ENCODE results near the gene DCP1B. TPM values are rescaled to one million over a fixed set of nuclear protein-coding genes. Genes with fewer than 3 reads are reported as not detected.

Gene DCP1B
- total and polyA plus RNA-seq, 7 experiments from 2014 or later, result 8.1 to 30.5 (median 19.3) TPM

DNA sequence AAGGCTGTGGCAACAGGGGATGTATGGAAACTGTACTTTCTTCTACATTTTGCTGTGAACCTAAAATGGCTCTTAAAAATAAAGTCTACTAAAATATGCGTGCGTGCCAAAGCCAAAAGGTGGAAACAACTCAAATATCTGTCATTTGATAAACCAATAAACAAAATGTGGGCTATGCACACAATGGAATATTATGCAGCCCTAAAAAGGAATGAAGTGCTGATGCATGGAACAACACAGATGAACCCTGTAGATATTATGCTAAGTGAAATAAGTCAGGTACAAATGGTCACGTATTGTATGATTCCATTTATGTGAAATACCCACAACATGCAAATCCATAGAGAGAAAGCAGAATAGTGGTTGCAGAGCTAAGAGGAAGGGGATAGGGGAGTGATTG, 93.8 kb downstream of the DCP1B start:
- ATAC-seq, result no peak
- intact Hi-C loops (cut with micrococcal nuclease), result no loop called here
- Histone ChIP-seq H3K4me3 (ENCODE audit: low read length) (no peak overlapping the region), H3K36me3 (ENCODE audit: control insufficient read depth in 2 of 3, insufficient read depth in 3 of 3, low read length in 3 of 3) (no peaks in the 10 kb centered on the region), H3K27ac (ENCODE audit: low read depth, low read length) (no peak overlapping the region), H3K4me1 (ENCODE audit: control insufficient read depth in 2 of 2, insufficient read depth in 2 of 2, low read length in 2 of 2) (peaks cover 2 to 7% of the 10 kb centered on the region in 2 donors), H3K27me3 (ENCODE audit: control insufficient read depth in 2 of 2, insufficient read depth in 2 of 2, low read length in 2 of 2) (no peaks in the 10 kb centered on the region), H3K9me3 (ENCODE audit: control insufficient read depth in 2 of 3, low read length in 3 of 3) (no peaks in the 10 kb centered on the region)
- Mint-ChIP-seq H3K9me3 (peaks cover 4 to 24% (median 17%) of the 10 kb centered on the region in 11 donors), H3K36me3 (peaks cover 0 to 8% (median 3%) of the 10 kb centered on the region in 5 donors), H3K4me1 (peaks cover 8 to 20% (median 15%) of the 10 kb centered on the region in 7 donors), H3K4me3 (no peak overlapping the region), H3K27ac (peak overlapping the region in 1 of 9 donors; percentile 63), H3K27me3 (peaks cover 10 to 20% (median 16%) of the 10 kb centered on the region in 5 donors)
- ChIA-PET CTCF (no interaction called here), POLR2A (no interaction called here)
- no peak for DNase-seq

DNA sequence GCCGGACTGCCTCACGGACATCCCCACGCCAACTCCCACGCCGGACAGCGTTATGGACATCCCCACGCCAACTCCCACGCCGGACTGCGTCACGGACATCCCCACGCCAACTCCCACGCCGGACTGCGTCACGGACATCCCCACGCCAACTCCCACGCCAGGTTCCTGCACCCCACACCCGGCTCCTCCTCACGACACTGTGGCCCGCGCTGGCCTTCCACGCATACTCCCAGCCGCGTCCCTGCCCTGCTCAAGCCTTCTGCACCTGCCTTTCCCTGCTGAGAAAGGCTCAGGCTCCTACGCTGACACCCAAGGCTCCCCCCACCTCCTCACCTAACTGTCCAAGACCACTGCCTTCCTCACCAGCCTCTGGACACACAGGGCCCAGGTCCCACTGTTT, 95.5 kb downstream of the DCP1B start:
- Mint-ChIP-seq H3K4me3 (peak overlapping the region in 5 of 10 donors; percentile 27 to 69 (median 50)), H3K36me3 (peaks cover 0 to 8% (median 4%) of the 10 kb centered on the region in 5 donors), H3K9me3 (peaks cover 4 to 39% (median 27%) of the 10 kb centered on the region in 11 donors), H3K27ac (no peak overlapping the region), H3K4me1 (peaks cover 3 to 13% (median 5%) of the 10 kb centered on the region in 7 donors), H3K27me3 (peaks cover 10 to 24% (median 16%) of the 10 kb centered on the region in 5 donors)
- Histone ChIP-seq H3K9me3 (ENCODE audit: control insufficient read depth in 2 of 3, low read length in 3 of 3) (peaks cover 0 to 3% (median 0%) of the 10 kb centered on the region in 3 experiments), H3K4me3 (ENCODE audit: low read length) (no peak overlapping the region), H3K27me3 (ENCODE audit: control insufficient read depth in 2 of 2, insufficient read depth in 2 of 2, low read length in 2 of 2) (no peaks in the 10 kb centered on the region), H3K4me1 (ENCODE audit: control insufficient read depth in 2 of 2, insufficient read depth in 2 of 2, low read length in 2 of 2) (no peaks in the 10 kb centered on the region), H3K27ac (ENCODE audit: low read depth, low read length) (no peak overlapping the region), H3K36me3 (ENCODE audit: control insufficient read depth in 2 of 3, insufficient read depth in 3 of 3, low read length in 3 of 3) (no peaks in the 10 kb centered on the region)
- CTCF ChIA-PET, result no interaction called here
- POLR2A ChIA-PET, result no interaction called here
- intact Hi-C loops (cut with micrococcal nuclease), result no loop called here
- ATAC-seq (no peak), DNase-seq (no peak)

DNA sequence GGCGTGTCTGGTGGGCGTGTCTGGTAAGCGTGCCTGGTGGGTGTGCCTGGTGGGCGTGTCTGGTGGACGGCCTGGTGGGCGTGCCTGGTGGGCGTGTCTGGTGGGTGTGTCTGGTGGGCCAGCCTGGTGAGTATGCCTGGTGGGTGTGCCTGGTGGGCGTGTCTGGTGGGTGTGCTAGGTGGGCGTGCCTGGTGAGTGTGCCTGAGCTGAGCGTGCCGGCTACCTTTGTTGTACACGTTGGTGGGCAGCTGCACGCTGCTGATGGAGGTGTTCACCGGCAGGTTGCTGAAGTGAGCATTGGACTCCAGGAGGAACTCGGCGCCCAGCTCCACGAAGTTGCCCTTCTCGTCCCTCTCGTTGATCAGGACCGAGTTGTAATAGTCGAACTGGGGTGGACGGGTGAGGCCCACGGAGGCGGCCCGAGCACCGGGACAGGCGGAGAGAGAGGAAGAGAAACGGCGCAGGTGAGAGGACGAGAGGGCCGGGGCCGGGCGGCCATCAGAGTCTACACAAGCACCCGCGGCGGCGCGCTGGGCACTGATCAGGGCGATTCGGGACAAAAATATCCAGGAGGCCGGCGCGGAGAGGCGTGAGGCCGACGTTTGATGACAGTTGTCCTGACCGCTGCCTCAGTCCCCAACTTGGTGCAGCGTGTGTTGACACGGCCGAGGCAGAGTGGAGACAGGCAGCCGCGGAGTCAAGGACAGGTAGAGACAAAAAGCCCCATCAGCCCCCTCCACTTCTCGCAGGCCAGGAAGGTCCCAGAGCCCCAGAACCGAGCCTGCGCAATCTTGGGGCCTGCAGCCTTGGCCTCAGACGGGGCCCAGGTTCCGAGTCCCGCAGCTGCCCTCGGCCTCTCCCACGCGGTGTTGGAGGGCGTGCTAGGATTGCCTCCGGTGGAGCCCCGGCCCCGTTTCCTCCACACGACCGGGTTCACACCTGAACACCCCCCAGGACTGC, 96.3 kb downstream of the DCP1B start:
- CTCF ChIA-PET, result no interaction called here
- H3K27ac Mint-ChIP-seq, result no peak overlapping the region

DNA sequence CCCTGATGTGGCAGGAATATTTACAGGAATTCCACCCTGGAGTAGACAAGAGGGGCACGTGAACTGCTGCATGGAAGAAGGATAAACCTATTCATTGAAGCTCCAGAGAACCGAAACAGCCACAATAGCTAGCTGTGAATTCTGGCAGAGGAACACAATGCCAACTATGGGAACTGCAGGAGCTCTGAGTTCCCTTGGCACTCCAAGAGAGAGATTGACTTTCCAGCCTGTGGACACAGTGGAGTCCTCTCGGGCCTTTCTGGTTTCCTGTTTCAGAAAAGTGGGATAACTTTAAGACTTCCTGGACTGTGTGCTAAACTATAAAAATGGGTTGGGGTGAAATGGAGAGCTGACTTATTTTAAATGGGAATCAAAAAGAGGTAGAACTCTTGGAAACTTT, 97.7 kb downstream of the DCP1B start:
- no peak overlapping the region for H3K4me3 ChIP-seq (ENCODE audit: low read length)
- no peaks in the 10 kb centered on the region for H3K27me3 ChIP-seq (ENCODE audit: control insufficient read depth in 2 of 2, insufficient read depth in 2 of 2, low read length in 2 of 2)
- intact Hi-C loops (cut with micrococcal nuclease), result no loop called here
- ChIA-PET POLR2A (no interaction called here), CTCF (no interaction called here)
- peaks cover 19 to 38% (median 29%) of the 10 kb centered on the region in 5 donors for H3K27me3 Mint-ChIP-seq
- peaks cover 3 to 13% (median 5%) of the 10 kb centered on the region in 7 donors for H3K4me1 Mint-ChIP-seq
- H3K9me3 ChIP-seq (ENCODE audit: control insufficient read depth in 2 of 3, low read length in 3 of 3), result peaks cover 0 to 8% (median 0%) of the 10 kb centered on the region in 3 experiments
- peak overlapping the region in 1 of 10 donors; percentile 19 for H3K4me3 Mint-ChIP-seq
- no peak for DNase-seq
- no peaks in the 10 kb centered on the region for H3K36me3 ChIP-seq (ENCODE audit: control insufficient read depth in 2 of 3, insufficient read depth in 3 of 3, low read length in 3 of 3)
- H3K27ac ChIP-seq (ENCODE audit: low read depth, low read length), result no peak overlapping the region
- H3K9me3 Mint-ChIP-seq, result peaks cover 11 to 61% (median 39%) of the 10 kb centered on the region in 11 donors
- no peak for ATAC-seq
- H3K4me1 ChIP-seq (ENCODE audit: control insufficient read depth in 2 of 2, insufficient read depth in 2 of 2, low read length in 2 of 2), result no peaks in the 10 kb centered on the region
- H3K27ac Mint-ChIP-seq, result no peak overlapping the region
- peaks cover 0 to 14% (median 4%) of the 10 kb centered on the region in 5 donors for H3K36me3 Mint-ChIP-seq

More for the DNA sequence above, 96.3 kb downstream of the DCP1B start:
- Mint-ChIP-seq H3K27me3 (peaks cover 13 to 31% (median 18%) of the 10 kb centered on the region in 5 donors), H3K9me3 (peaks cover 7 to 47% (median 33%) of the 10 kb centered on the region in 11 donors), H3K4me1 (peaks cover 3 to 13% (median 5%) of the 10 kb centered on the region in 7 donors), H3K36me3 (peaks cover 0 to 11% (median 4%) of the 10 kb centered on the region in 5 donors), H3K4me3 (peak overlapping the region; percentile 37 to 80 (median 72))
- ATAC-seq, result peak; percentile 55
- no peaks in the 10 kb centered on the region for H3K36me3 ChIP-seq (ENCODE audit: control insufficient read depth in 2 of 3, insufficient read depth in 3 of 3, low read length in 3 of 3)
- intact Hi-C loops (cut with micrococcal nuclease), result no loop called here
- peak in 6 of 9 donors; percentile 5 to 34 (median 14) for DNase-seq
- POLR2A ChIA-PET, result interaction anchor here (0.6 kb wide), 1 partner anchor 31 kb away, joined by 4 read pairs; no protein-coding TSS in a partner anchor
- peaks cover 0 to 8% (median 0%) of the 10 kb centered on the region in 3 experiments for H3K9me3 ChIP-seq (ENCODE audit: control insufficient read depth in 2 of 3, low read length in 3 of 3)
- H3K4me1 ChIP-seq (ENCODE audit: control insufficient read depth in 2 of 2, insufficient read depth in 2 of 2, low read length in 2 of 2), result no peaks in the 10 kb centered on the region
- H3K27me3 ChIP-seq (ENCODE audit: control insufficient read depth in 2 of 2, insufficient read depth in 2 of 2, low read length in 2 of 2), result no peaks in the 10 kb centered on the region
- H3K4me3 ChIP-seq (ENCODE audit: low read length), result no peak overlapping the region
- no peak overlapping the region for H3K27ac ChIP-seq (ENCODE audit: low read depth, low read length)

DNA sequence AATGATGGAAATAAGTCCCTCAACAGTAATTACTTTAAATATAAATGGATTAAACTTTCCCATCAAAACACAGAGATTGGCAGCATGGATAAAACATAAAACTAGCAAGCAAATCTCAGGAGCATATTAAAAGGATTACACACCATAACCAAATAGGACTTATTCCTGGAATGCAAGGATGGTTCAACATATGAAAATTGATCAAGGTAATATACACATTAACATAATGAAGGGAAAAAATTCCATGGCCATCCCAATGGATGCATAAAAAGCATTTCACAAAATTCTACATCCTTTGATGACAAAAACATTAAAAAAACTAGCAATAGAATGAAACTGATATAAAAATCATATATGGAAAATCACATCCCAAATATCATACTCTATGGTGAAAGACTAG, 99.4 kb downstream of the DCP1B start:
- intact Hi-C loops (cut with micrococcal nuclease), result no loop called here
- peaks cover 0 to 8% (median 0%) of the 10 kb centered on the region in 3 experiments for H3K9me3 ChIP-seq (ENCODE audit: control insufficient read depth in 2 of 3, low read length in 3 of 3)
- no peak overlapping the region for H3K4me3 ChIP-seq (ENCODE audit: low read length)
- no peak for DNase-seq
- H3K36me3 ChIP-seq (ENCODE audit: control insufficient read depth in 2 of 3, insufficient read depth in 3 of 3, low read length in 3 of 3), result no peaks in the 10 kb centered on the region
- no peaks in the 10 kb centered on the region for H3K4me1 ChIP-seq (ENCODE audit: control insufficient read depth in 2 of 2, insufficient read depth in 2 of 2, low read length in 2 of 2)
- CTCF ChIA-PET, result no interaction called here
- Mint-ChIP-seq H3K4me3 (no peak overlapping the region), H3K4me1 (peaks cover 3 to 13% (median 5%) of the 10 kb centered on the region in 7 donors), H3K9me3 (peaks cover 11 to 72% (median 39%) of the 10 kb centered on the region in 11 donors), H3K27ac (no peak overlapping the region), H3K27me3 (peaks cover 15 to 54% (median 22%) of the 10 kb centered on the region in 5 donors), H3K36me3 (peaks cover 0 to 14% (median 4%) of the 10 kb centered on the region in 5 donors)
- no peaks in the 10 kb centered on the region for H3K27me3 ChIP-seq (ENCODE audit: control insufficient read depth in 2 of 2, insufficient read depth in 2 of 2, low read length in 2 of 2)
- H3K27ac ChIP-seq (ENCODE audit: low read depth, low read length), result no peak overlapping the region
- ATAC-seq, result no peak
- POLR2A ChIA-PET, result no interaction called here

DNA sequence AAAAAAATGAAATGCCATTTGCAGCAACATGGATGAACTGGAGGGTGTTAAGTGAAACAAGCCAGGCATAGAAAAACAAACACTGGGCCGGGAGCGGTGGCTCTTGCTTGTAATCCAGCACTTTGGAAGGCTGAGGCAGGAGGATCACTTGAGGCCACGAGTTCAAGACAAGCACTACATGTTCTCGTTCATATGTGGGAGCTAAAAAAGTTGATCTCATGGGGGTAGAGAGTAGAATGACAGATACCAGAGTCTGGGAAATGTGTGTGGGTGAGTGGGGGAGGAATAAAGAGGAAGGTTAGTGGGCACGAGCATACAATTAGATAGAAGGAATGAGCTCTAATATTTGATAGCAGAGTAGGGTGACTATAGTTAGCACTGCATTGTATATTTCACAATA, 107.3 kb downstream of the DCP1B start:
- ATAC-seq (no peak), DNase-seq (no peak)
- H3K9me3 Mint-ChIP-seq, result peaks cover 0 to 27% (median 11%) of the 10 kb centered on the region in 11 donors
- Histone ChIP-seq H3K27ac (ENCODE audit: low read depth, low read length) (no peak overlapping the region), H3K9me3 (ENCODE audit: control insufficient read depth in 2 of 3, low read length in 3 of 3) (peaks cover 0 to 4% (median 0%) of the 10 kb centered on the region in 3 experiments), H3K36me3 (ENCODE audit: control insufficient read depth in 2 of 3, insufficient read depth in 3 of 3, low read length in 3 of 3) (no peaks in the 10 kb centered on the region), H3K27me3 (ENCODE audit: control insufficient read depth in 2 of 2, insufficient read depth in 2 of 2, low read length in 2 of 2) (no peaks in the 10 kb centered on the region), H3K4me3 (ENCODE audit: low read length) (no peak overlapping the region), H3K4me1 (ENCODE audit: control insufficient read depth in 2 of 2, insufficient read depth in 2 of 2, low read length in 2 of 2) (no peaks in the 10 kb centered on the region)
- H3K4me1 Mint-ChIP-seq, result peaks cover 0 to 1% (median 0%) of the 10 kb centered on the region in 7 donors
- POLR2A ChIA-PET, result no interaction called here
- no peak overlapping the region for H3K27ac Mint-ChIP-seq
- H3K4me3 Mint-ChIP-seq, result no peak overlapping the region
- peaks cover 0 to 11% (median 0%) of the 10 kb centered on the region in 5 donors for H3K36me3 Mint-ChIP-seq
- CTCF ChIA-PET, result no interaction called here
- intact Hi-C loops (cut with micrococcal nuclease), result no loop called here
- peaks cover 10 to 65% (median 36%) of the 10 kb centered on the region in 5 donors for H3K27me3 Mint-ChIP-seq
